ENCODE measurements around the gene ZFP62.

GRCh38 chr5:180839935-180840334, 21.1 kb downstream of the ZFP62 start:
- TF ChIP-seq FOS (IDR thresholded peaks at IDR 0.05; ENCODE audit: low read depth, low read length) (no peak), POLR2A (IDR thresholded peaks at IDR 0.05; ENCODE audit: low read depth, low read length) (no peak), CTCF (conservative IDR thresholded peaks at IDR 0.05; ENCODE audit: low read depth, low read length) (no peak)

Data from IMR-90 (cell line).